NCI-H2081 (cell line): Measurements from ENCODE around the gene ATXN7L1.
"Not testable (repeated sequence)": the region's sequence is repeated elsewhere in the genome, so short reads cannot be mapped to it uniquely, and the experiment has no call there.

Experiments
- DNase-seq, 2 experiments: peaks; one replicate each; lab custom pipeline; 2025; lab: John Stamatoyannopoulos, UW

The ATXN7L1 gene

GRCh38 chr7:105860793-105861192 lies 15.6 kb downstream of the ATXN7L1 start:
- DNase-seq, result no peak

- DNase-seq, result no peak
Measured at GRCh38 chr7:105857009-105857952, 19.1 kb downstream of the ATXN7L1 start.

- DNase-seq, result no peak
Measured at GRCh38 chr7:105854498-105854897, 21.9 kb downstream of the ATXN7L1 start.

GRCh38 chr7:105853931-105854419 lies 22.4 kb downstream of the ATXN7L1 start:
- DNase-seq, result no peak

- no peak for DNase-seq
Measured at GRCh38 chr7:105851064-105851463, 25.3 kb downstream of the ATXN7L1 start.

GRCh38 chr7:105849122-105849855 lies 27.1 kb downstream of the ATXN7L1 start:
- no peak for DNase-seq

GRCh38 chr7:105846404-105846803 lies 30.0 kb downstream of the ATXN7L1 start:
- no peak for DNase-seq

GRCh38 chr7:105844681-105845080 lies 31.7 kb downstream of the ATXN7L1 start:
- not testable (repeated sequence) for DNase-seq

GRCh38 chr7:105841866-105842265 lies 34.5 kb downstream of the ATXN7L1 start:
- DNase-seq, result no peak

GRCh38 chr7:105840981-105841749 lies 35.2 kb downstream of the ATXN7L1 start:
- DNase-seq, result no peak

GRCh38 chr7:105839266-105839665 lies 37.1 kb downstream of the ATXN7L1 start:
- DNase-seq, result no peak

GRCh38 chr7:105838627-105839231 lies 37.7 kb downstream of the ATXN7L1 start:
- DNase-seq, result peak; percentile 7 to 56

GRCh38 chr7:105837765-105838626 lies 38.4 kb downstream of the ATXN7L1 start:
- no peak for DNase-seq

GRCh38 chr7:105835441-105835840 lies 41.0 kb downstream of the ATXN7L1 start:
- no peak for DNase-seq

- DNase-seq, result no peak
Measured at GRCh38 chr7:105831824-105832535, 44.4 kb downstream of the ATXN7L1 start.

- no peak for DNase-seq
Measured at GRCh38 chr7:105831302-105831620, 45.1 kb downstream of the ATXN7L1 start.

GRCh38 chr7:105830405-105831301 lies 45.7 kb downstream of the ATXN7L1 start:
- DNase-seq, result no peak

- DNase-seq, result no peak
Measured at GRCh38 chr7:105829681-105830322, 46.6 kb downstream of the ATXN7L1 start.

GRCh38 chr7:105828141-105828540 lies 48.3 kb downstream of the ATXN7L1 start:
- DNase-seq, result no peak
